CD4-positive, alpha-beta memory T cell (primary cell): Measurements from ENCODE around the gene SIK3. TPM values are rescaled to one million over a fixed set of nuclear protein-coding genes. Genes with fewer than 3 reads are reported as not detected.
A peak's percentile ranks its signal among the peaks of the same experiment; 100 is the strongest.
"Not testable (repeated sequence)": the region's sequence is repeated elsewhere in the genome, so short reads cannot be mapped to it uniquely, and the experiment has no call there.

Experiments
- CTCF ChIA-PET: fragments of 350-600 bp; sonication (Branson Sonifier 250); formaldehyde crosslinking; loops from one replicate; lab custom pipeline; 2021; ENCODE audit warnings: inconsistent platforms; ENCODE audit not compliant: partially characterized antibody; lab: Charles Lee
- POLR2A ChIA-PET: fragments of 350-600 bp; sonication (Branson Sonifier 250); formaldehyde crosslinking; loops from one replicate; lab custom pipeline; 2021; ENCODE audit not compliant: partially characterized antibody; lab: Charles Lee
- DNase-seq, 5 donors: peaks; one replicate each; pipeline versions ENCODE4 v3.0.0 to v3.0.0-alpha.2; 2020 to 2022; ENCODE audit warnings: mixed read lengths in 1 of 5
- H3K27ac ChIP-seq: one replicate; pipeline ENCODE4 v1.7.0; 2013; ENCODE audit warnings: low read depth, low read length
- H3K27me3 ChIP-seq: 2 replicates; pipeline ENCODE4 v1.7.0; 2013; ENCODE audit warnings: mild to moderate bottlenecking, low read length, moderate library complexity; ENCODE audit not compliant: insufficient read depth
- H3K36me3 ChIP-seq: 2 replicates; pipeline ENCODE4 v1.7.0; 2013; ENCODE audit warnings: mild to moderate bottlenecking, low read length, moderate library complexity; ENCODE audit not compliant: insufficient read depth
- H3K4me1 ChIP-seq: 2 replicates; pipeline ENCODE4 v1.7.0; 2013; ENCODE audit warnings: mild to moderate bottlenecking, low read length, moderate library complexity; ENCODE audit not compliant: insufficient read depth
- H3K4me3 ChIP-seq, 2 donors: one replicate each; pipeline ENCODE4 v1.7.0; 2013; ENCODE audit warnings: low read length in 2 of 2, mild to moderate bottlenecking in 1 of 2
- H3K9me3 ChIP-seq, 2 donors: one replicate each; pipeline ENCODE4 v1.7.0; 2013; ENCODE audit warnings: low read length in 2 of 2, control low read depth in 1 of 2; ENCODE audit not compliant: control insufficient read depth in 1 of 2
- H3K27ac Mint-ChIP-seq, 7 donors: one replicate each; pipeline ENCODE4 v1.8.0; 2020 to 2021; ENCODE audit warnings: mixed read lengths in 7 of 7, mild to moderate bottlenecking in 6 of 7, inconsistent platforms in 3 of 7, moderate library complexity in 3 of 7
- H3K27me3 Mint-ChIP-seq, 2 donors: one replicate each; pipeline ENCODE4 v1.8.0; 2020 to 2021; ENCODE audit warnings: mixed read lengths in 2 of 2
- H3K36me3 Mint-ChIP-seq, 2 donors: one replicate each; pipeline ENCODE4 v1.8.0; 2020 to 2021; ENCODE audit warnings: mixed read lengths in 2 of 2, inconsistent platforms in 1 of 2, mild to moderate bottlenecking in 1 of 2
- H3K4me1 Mint-ChIP-seq, 4 donors: one replicate each; pipeline ENCODE4 v1.8.0; 2020 to 2021; ENCODE audit warnings: mixed read lengths in 4 of 4, mild to moderate bottlenecking in 1 of 4
- H3K4me3 Mint-ChIP-seq, 8 donors: one replicate each; pipeline ENCODE4 v1.8.0; 2020 to 2021; ENCODE audit warnings: mixed read lengths in 8 of 8, mild to moderate bottlenecking in 7 of 8, moderate library complexity in 6 of 8, inconsistent platforms in 3 of 8
- H3K9me3 Mint-ChIP-seq, 8 donors: one replicate each; pipeline ENCODE4 v1.8.0; 2020 to 2021; ENCODE audit warnings: mixed read lengths in 8 of 8, mild to moderate bottlenecking in 5 of 8, inconsistent platforms in 3 of 8, moderate library complexity in 1 of 8
- intact Hi-C: fragments of 100-400 bp; cut with micrococcal nuclease; formaldehyde crosslinking; loops from one replicate; pipeline ENCODE4 v1.15.1; 2023
- polyA plus RNA-seq, 2 donors: library from polyadenylated mRNA; unstranded; fragments of 300-500 nt; fragmentation: Illumina TruSeq; gene quantifications; one replicate each; pipeline ENCODE4 v1.2.3, GENCODE V29; 2021
- total RNA-seq, 2 experiments: library from RNA; stranded (reverse); gene quantifications; one replicate each; pipeline ENCODE4 v1.2.3, GENCODE V29; 2021

SIK3 gene
- total and polyA plus RNA-seq, 4 experiments from 2014 or later = 9.7 to 97.5 (median 62.5) TPM

- intact Hi-C loops = no loop called here
- no peaks in the 10 kb centered on the region for H3K36me3 ChIP-seq
- no peaks in the 10 kb centered on the region for H3K9me3 ChIP-seq
- Mint-ChIP-seq H3K36me3 (no peaks in the 10 kb centered on the region), H3K4me1 (no peaks in the 10 kb centered on the region), H3K4me3 (no peak overlapping the region), H3K27ac (no peak overlapping the region), H3K27me3 (peaks cover 0 to 2% of the 10 kb centered on the region in 2 donors), H3K9me3 (no peaks in the 10 kb centered on the region)
- no peak overlapping the region for H3K27ac ChIP-seq
- ChIA-PET POLR2A (no interaction called here), CTCF (interaction anchor here (1.2 to 1.8 kb wide), 2 partner anchors 21 to 288 kb away, joined by 3 to 4 read pairs; no protein-coding TSS in a partner anchor)
- no peak for DNase-seq
- H3K4me1 ChIP-seq = no peaks in the 10 kb centered on the region
- H3K27me3 ChIP-seq = no peaks in the 10 kb centered on the region
- H3K4me3 ChIP-seq = no peak overlapping the region
Observed at GRCh38 chr11:117127171-117127901, 29.1 kb upstream of the SIK3 start.

- H3K27me3 Mint-ChIP-seq = peaks cover 0 to 2% of the 10 kb centered on the region in 2 donors
- no peaks in the 10 kb centered on the region for H3K36me3 Mint-ChIP-seq
- no peak overlapping the region for H3K27ac ChIP-seq
- ChIA-PET POLR2A (no interaction called here), CTCF (interaction anchor here (1.4 kb wide), 1 partner anchor 9 kb away, joined by 3 read pairs; no protein-coding TSS in a partner anchor)
- no peaks in the 10 kb centered on the region for H3K4me1 Mint-ChIP-seq
- intact Hi-C loops = no loop called here
- H3K4me3 ChIP-seq = no peak overlapping the region
- H3K27ac Mint-ChIP-seq = no peak overlapping the region
- H3K27me3 ChIP-seq = no peaks in the 10 kb centered on the region
- peak overlapping the region in 1 of 8 donors; percentile 15 for H3K4me3 Mint-ChIP-seq
- no peaks in the 10 kb centered on the region for H3K4me1 ChIP-seq
- no peaks in the 10 kb centered on the region for H3K36me3 ChIP-seq
- DNase-seq = no peak
- H3K9me3 ChIP-seq = no peaks in the 10 kb centered on the region
- H3K9me3 Mint-ChIP-seq = no peaks in the 10 kb centered on the region
Observed at GRCh38 chr11:117126223-117126965, 28.2 kb upstream of the SIK3 start.

GRCh38 chr11:117122556-117122955 is 24.3 kb upstream of the SIK3 start:
- intact Hi-C loops = no loop called here
- no peak overlapping the region for H3K27ac ChIP-seq
- ChIA-PET POLR2A (no interaction called here), CTCF (interaction anchor here (1.8 kb wide), 1 partner anchor 17 kb away, joined by 7 read pairs; no protein-coding TSS in a partner anchor)
- DNase-seq = no peak
- no peaks in the 10 kb centered on the region for H3K36me3 ChIP-seq
- peak overlapping the region in 1 of 7 donors; percentile 32 for H3K27ac Mint-ChIP-seq
- no peaks in the 10 kb centered on the region for H3K4me1 ChIP-seq
- H3K4me3 ChIP-seq = no peak overlapping the region
- no peaks in the 10 kb centered on the region for H3K27me3 ChIP-seq
- H3K4me1 Mint-ChIP-seq = no peaks in the 10 kb centered on the region
- H3K4me3 Mint-ChIP-seq = no peak overlapping the region
- H3K27me3 Mint-ChIP-seq = peaks cover 0 to 2% of the 10 kb centered on the region in 2 donors
- H3K36me3 Mint-ChIP-seq = no peaks in the 10 kb centered on the region
- H3K9me3 ChIP-seq = no peaks in the 10 kb centered on the region
- no peaks in the 10 kb centered on the region for H3K9me3 Mint-ChIP-seq

GRCh38 chr11:117121176-117121575 is 22.9 kb upstream of the SIK3 start:
- H3K4me3 Mint-ChIP-seq = no peak overlapping the region
- Histone ChIP-seq H3K27me3 (no peaks in the 10 kb centered on the region), H3K4me3 (no peak overlapping the region), H3K27ac (no peak overlapping the region), H3K4me1 (no peaks in the 10 kb centered on the region), H3K36me3 (no peaks in the 10 kb centered on the region), H3K9me3 (no peaks in the 10 kb centered on the region)
- ChIA-PET POLR2A (no interaction called here), CTCF (no interaction called here)
- no peak overlapping the region for H3K27ac Mint-ChIP-seq
- intact Hi-C loops = no loop called here
- no peaks in the 10 kb centered on the region for H3K9me3 Mint-ChIP-seq
- H3K36me3 Mint-ChIP-seq = no peaks in the 10 kb centered on the region
- peaks cover 0 to 2% of the 10 kb centered on the region in 2 donors for H3K27me3 Mint-ChIP-seq
- H3K4me1 Mint-ChIP-seq = no peaks in the 10 kb centered on the region
- DNase-seq = no peak

GRCh38 chr11:117117681-117118080 is 19.5 kb upstream of the SIK3 start:
- CTCF ChIA-PET = interaction anchor here (0.9 to 1.1 kb wide), 2 partner anchors 8 to 11 kb away, joined by 3 to 4 read pairs; no protein-coding TSS in a partner anchor
- POLR2A ChIA-PET = no interaction called here
- no peaks in the 10 kb centered on the region for H3K36me3 Mint-ChIP-seq
- no peak overlapping the region for H3K27ac Mint-ChIP-seq
- Histone ChIP-seq H3K36me3 (no peaks in the 10 kb centered on the region), H3K27me3 (no peaks in the 10 kb centered on the region), H3K27ac (no peak overlapping the region), H3K4me3 (no peak overlapping the region), H3K4me1 (no peaks in the 10 kb centered on the region), H3K9me3 (no peaks in the 10 kb centered on the region)
- H3K4me3 Mint-ChIP-seq = no peak overlapping the region
- peaks cover 0 to 2% (median 0%) of the 10 kb centered on the region in 8 donors for H3K9me3 Mint-ChIP-seq
- no peaks in the 10 kb centered on the region for H3K27me3 Mint-ChIP-seq
- intact Hi-C loops = no loop called here
- H3K4me1 Mint-ChIP-seq = no peaks in the 10 kb centered on the region
- no peak for DNase-seq

GRCh38 chr11:117112939-117113338 is 14.7 kb upstream of the SIK3 start:
- H3K27ac ChIP-seq, H3K27me3 Mint-ChIP-seq, H3K27ac Mint-ChIP-seq, intact Hi-C loops, DNase-seq, H3K9me3 ChIP-seq, H3K4me3 ChIP-seq, H3K4me1 ChIP-seq, H3K4me1 Mint-ChIP-seq, H3K4me3 Mint-ChIP-seq, POLR2A ChIA-PET, H3K36me3 Mint-ChIP-seq, H3K9me3 Mint-ChIP-seq, H3K27me3 ChIP-seq, H3K36me3 ChIP-seq: not testable (repeated sequence)
- CTCF ChIA-PET = interaction anchor here (1.3 kb wide), 1 partner anchor 277 kb away, joined by 3 read pairs; no protein-coding TSS in a partner anchor

GRCh38 chr11:117112497-117112896 is 14.3 kb upstream of the SIK3 start:
- DNase-seq, H3K27me3 ChIP-seq, POLR2A ChIA-PET, H3K27me3 Mint-ChIP-seq, H3K36me3 Mint-ChIP-seq, H3K4me1 ChIP-seq, H3K4me1 Mint-ChIP-seq, H3K4me3 ChIP-seq, H3K36me3 ChIP-seq, H3K9me3 ChIP-seq, H3K27ac ChIP-seq, H3K4me3 Mint-ChIP-seq, intact Hi-C loops, H3K27ac Mint-ChIP-seq, H3K9me3 Mint-ChIP-seq: not testable (repeated sequence)
- CTCF ChIA-PET = interaction anchor here (1.6 to 10.8 kb wide), 2 partner anchors 113 to 233 kb away, joined by 3 to 155 read pairs; no protein-coding TSS in a partner anchor
